OCI-LY3 (cell line): ENCODE measurements around the gene KCTD21.

Source experiments
- CTCF ChIP-seq: fragments of 200-600, 300-600 bp; sonication (generic); IDR thresholded peaks from 2 replicates; pipeline ENCODE4 v1.5.1; 2014; ENCODE audit warnings: antibody characterized with exemption, low read length, low read depth
- EZH2phosphoT487 ChIP-seq: fragments of 200-600 bp; shearing (Covaris generic); IDR thresholded peaks from 2 replicates; pipeline ENCODE4 v1.6.1; 2018; ENCODE audit warnings: antibody characterized with exemption, mixed run types, low read depth

GRCh38 chr11:78158987-78159652, 29.3 kb downstream of the KCTD21 start:
- TF ChIP-seq EZH2phosphoT487: no peak
- no peak for TF ChIP-seq CTCF
